Mesenchymal stem cell (in vitro differentiated cells and primary cell): Measurements from ENCODE around the gene DNAH2.

ENCODE experiments used
- DNase-seq: peaks from one replicate; pipeline ENCODE4 v3.0.0-alpha.2; 2013
- H2AFZ ChIP-seq: one replicate; pipeline ENCODE4 v1.6.1; 2013; ENCODE audit warnings: low read depth, mild to moderate bottlenecking, control low read depth, inconsistent platforms, low read length, moderate library complexity
- H2AK5ac ChIP-seq: 2 replicates; pipeline ENCODE4 v1.6.1; 2013; ENCODE audit warnings: low read length, moderate library complexity, mild to moderate bottlenecking, inconsistent platforms; ENCODE audit not compliant: severe bottlenecking
- H2BK120ac ChIP-seq: one replicate; pipeline ENCODE4 v1.6.1; 2013; ENCODE audit warnings: low read depth, mild to moderate bottlenecking, inconsistent platforms, low read length, moderate library complexity
- H2BK12ac ChIP-seq, 2 experiments: one replicate each; pipeline ENCODE4 v1.6.1; 2013; ENCODE audit warnings: inconsistent platforms in 2 of 2, low read length in 2 of 2, mild to moderate bottlenecking in 2 of 2, moderate library complexity in 2 of 2, control low read depth in 1 of 2
- H2BK15ac ChIP-seq: one replicate; pipeline ENCODE4 v1.6.1; 2013; ENCODE audit warnings: mild to moderate bottlenecking, low read depth, inconsistent platforms; ENCODE audit not compliant: poor library complexity, severe bottlenecking
- H2BK5ac ChIP-seq: 2 replicates; pipeline ENCODE4 v1.6.1; 2013; ENCODE audit warnings: low read depth, mild to moderate bottlenecking, low read length, control low read depth, inconsistent platforms; ENCODE audit not compliant: poor library complexity, severe bottlenecking
- H3K14ac ChIP-seq, 2 experiments: one replicate each; pipeline ENCODE4 v1.6.1; 2013; ENCODE audit warnings: inconsistent platforms in 2 of 2, low read length in 2 of 2, control low read depth in 1 of 2, mild to moderate bottlenecking in 1 of 2, moderate library complexity in 1 of 2
- H3K18ac ChIP-seq, 2 experiments: one replicate each; pipeline ENCODE4 v1.6.1; 2013; ENCODE audit warnings: inconsistent platforms in 2 of 2, low read length in 2 of 2, control low read depth in 1 of 2, low read depth in 1 of 2, mild to moderate bottlenecking in 1 of 2
- H3K23ac ChIP-seq, 2 experiments: one replicate each; pipeline ENCODE4 v1.6.1; 2013; ENCODE audit warnings: inconsistent platforms in 2 of 2, low read length in 2 of 2, mild to moderate bottlenecking in 2 of 2, moderate library complexity in 2 of 2, control low read depth in 1 of 2
- H3K27ac ChIP-seq: 2 replicates; pipeline ENCODE4 v1.5.1; 2013; ENCODE audit warnings: mild to moderate bottlenecking, moderate library complexity, low read length, control low read depth, inconsistent platforms; ENCODE audit not compliant: poor library complexity, severe bottlenecking
- H3K27me3 ChIP-seq, 2 experiments: 2 replicates each; pipeline versions ENCODE4 v1.6.1 to v1.7.0; 2013; ENCODE audit warnings: low read length in 2 of 2, mild to moderate bottlenecking in 2 of 2, moderate library complexity in 2 of 2, control low read depth in 1 of 2, inconsistent platforms in 1 of 2; ENCODE audit not compliant: control insufficient read depth in 1 of 2, insufficient read depth in 1 of 2
- H3K36me3 ChIP-seq, 2 experiments: 2 replicates each; pipeline versions ENCODE4 v1.6.1 to v1.7.0; 2013; ENCODE audit warnings: low read length in 2 of 2, control low read depth in 1 of 2, inconsistent platforms in 1 of 2, low read depth in 1 of 2, mild to moderate bottlenecking in 1 of 2; ENCODE audit not compliant: insufficient read depth in 2 of 2, control insufficient read depth in 1 of 2
- H3K4ac ChIP-seq, 2 experiments: one replicate each; pipeline ENCODE4 v1.6.1; 2013; ENCODE audit warnings: inconsistent platforms in 2 of 2, low read length in 2 of 2, mild to moderate bottlenecking in 2 of 2, moderate library complexity in 2 of 2, control low read depth in 1 of 2, low read depth in 1 of 2
- H3K4me1 ChIP-seq: 2 replicates; pipeline ENCODE4 v1.6.1; 2013; ENCODE audit warnings: low read depth, low read length, control low read depth; ENCODE audit not compliant: control insufficient read depth, insufficient read depth
- H3K4me2 ChIP-seq: 2 replicates; pipeline ENCODE4 v1.6.1; 2013; ENCODE audit warnings: low read length, mild to moderate bottlenecking, inconsistent platforms; ENCODE audit not compliant: poor library complexity, severe bottlenecking
- H3K4me3 ChIP-seq, 2 experiments: 2 replicates each; pipeline versions ENCODE4 v1.5.1 to v1.7.0; 2013; ENCODE audit warnings: low read length in 2 of 2, mild to moderate bottlenecking in 2 of 2, control low read depth in 1 of 2, low read depth in 1 of 2; ENCODE audit not compliant: insufficient read depth in 1 of 2
- H3K79me1 ChIP-seq: replicated peaks from 2 replicates; pipeline ENCODE4 v1.6.1; 2013; ENCODE audit warnings: mild to moderate bottlenecking, control low read depth, low read length, inconsistent platforms; ENCODE audit not compliant: poor library complexity, severe bottlenecking
- H3K9ac ChIP-seq: 2 replicates; pipeline ENCODE4 v1.7.0; 2013; ENCODE audit warnings: mild to moderate bottlenecking, low read length, moderate library complexity
- H3K9me3 ChIP-seq: 2 replicates; pipeline ENCODE4 v1.7.0; 2013; ENCODE audit warnings: mild to moderate bottlenecking, low read length; ENCODE audit not compliant: control insufficient read depth
- H4K8ac ChIP-seq: one replicate; pipeline ENCODE4 v1.6.1; 2013; ENCODE audit warnings: inconsistent platforms, mild to moderate bottlenecking, low read length, moderate library complexity
- H4K91ac ChIP-seq: one replicate; pipeline ENCODE4 v1.6.1; 2013; ENCODE audit warnings: mild to moderate bottlenecking, low read length, inconsistent platforms
- WGBS: methylation state at CpG from one replicate; pipeline ENCODE4 v1.1.7; 2013; ENCODE audit warnings: mixed read lengths; 5-methylcytosine and 5-hydroxymethylcytosine counted together

The DNAH2 gene

GRCh38 chr17:7843536-7844291 is 126.2 kb downstream of the DNAH2 start:
- peak overlapping the region; percentile 76 to 97 for H3K14ac ChIP-seq
- H3K9ac ChIP-seq: peak overlapping the region; percentile 98
- no peaks in the 10 kb centered on the region for H3K9me3 ChIP-seq
- DNase-seq: peak; percentile 94
- peak overlapping the region; percentile 78 to 94 for H3K4me3 ChIP-seq
- H3K79me1 ChIP-seq: peaks cover 26% of the 10 kb centered on the region
- peaks cover 26% of the 10 kb centered on the region for H3K4me1 ChIP-seq
- under 1% methylated on average over 52 of the region's 61 CpGs for WGBS
- peak overlapping the region; percentile 98 for H4K91ac ChIP-seq
- H3K27me3 ChIP-seq: no peaks in the 10 kb centered on the region
- peak overlapping the region; percentile 91 to 92 for H2BK12ac ChIP-seq
- H3K23ac ChIP-seq: peak overlapping the region in 1 of 2 experiments; percentile 20
- no peak overlapping the region for H2AK5ac ChIP-seq
- H3K36me3 ChIP-seq: peaks cover 27 to 42% of the 10 kb centered on the region in 2 experiments
- peak overlapping the region; percentile 93 to 94 for H3K4ac ChIP-seq
- H2BK15ac ChIP-seq: peak overlapping the region; percentile 97
- no peak overlapping the region for H2AFZ ChIP-seq
- H3K27ac ChIP-seq: peak overlapping the region; percentile 98
- H3K4me2 ChIP-seq: peak overlapping the region; percentile 88
- H4K8ac ChIP-seq: peak overlapping the region; percentile 85
- H2BK120ac ChIP-seq: peak overlapping the region; percentile 91
- peak overlapping the region; percentile 93 for H2BK5ac ChIP-seq
- H3K18ac ChIP-seq: peak overlapping the region; percentile 95 to 97

- H2AK5ac ChIP-seq: no peak overlapping the region
- H3K14ac ChIP-seq: peak overlapping the region in 1 of 2 experiments; percentile 91
- peak overlapping the region; percentile 73 for H2BK15ac ChIP-seq
- H4K8ac ChIP-seq: peak overlapping the region; percentile 85
- H2AFZ ChIP-seq: no peak overlapping the region
- H3K27me3 ChIP-seq: no peaks in the 10 kb centered on the region
- H2BK12ac ChIP-seq: peak overlapping the region; percentile 21 to 59
- peak overlapping the region; percentile 45 for H2BK120ac ChIP-seq
- peak overlapping the region; percentile 85 to 94 for H3K18ac ChIP-seq
- H3K4me3 ChIP-seq: peak overlapping the region; percentile 78 to 94
- peaks cover 32 to 50% of the 10 kb centered on the region in 2 experiments for H3K36me3 ChIP-seq
- peak overlapping the region; percentile 91 for H2BK5ac ChIP-seq
- peak; percentile 98 for DNase-seq
- H3K9ac ChIP-seq: peak overlapping the region; percentile 98
- H3K4me1 ChIP-seq: peaks cover 18% of the 10 kb centered on the region
- H3K27ac ChIP-seq: peak overlapping the region; percentile 86
- peak overlapping the region; percentile 82 for H4K91ac ChIP-seq
- peak overlapping the region; percentile 91 for H3K4me2 ChIP-seq
- H3K4ac ChIP-seq: peak overlapping the region; percentile 60 to 89
- WGBS: under 1% methylated on average over 63 of the region's 71 CpGs
- H3K23ac ChIP-seq: peak overlapping the region in 1 of 2 experiments; percentile 20
- H3K9me3 ChIP-seq: no peaks in the 10 kb centered on the region
- peaks cover 30% of the 10 kb centered on the region for H3K79me1 ChIP-seq
Measured at GRCh38 chr17:7844292-7845154, 127.0 kb downstream of the DNAH2 start.

DNA sequence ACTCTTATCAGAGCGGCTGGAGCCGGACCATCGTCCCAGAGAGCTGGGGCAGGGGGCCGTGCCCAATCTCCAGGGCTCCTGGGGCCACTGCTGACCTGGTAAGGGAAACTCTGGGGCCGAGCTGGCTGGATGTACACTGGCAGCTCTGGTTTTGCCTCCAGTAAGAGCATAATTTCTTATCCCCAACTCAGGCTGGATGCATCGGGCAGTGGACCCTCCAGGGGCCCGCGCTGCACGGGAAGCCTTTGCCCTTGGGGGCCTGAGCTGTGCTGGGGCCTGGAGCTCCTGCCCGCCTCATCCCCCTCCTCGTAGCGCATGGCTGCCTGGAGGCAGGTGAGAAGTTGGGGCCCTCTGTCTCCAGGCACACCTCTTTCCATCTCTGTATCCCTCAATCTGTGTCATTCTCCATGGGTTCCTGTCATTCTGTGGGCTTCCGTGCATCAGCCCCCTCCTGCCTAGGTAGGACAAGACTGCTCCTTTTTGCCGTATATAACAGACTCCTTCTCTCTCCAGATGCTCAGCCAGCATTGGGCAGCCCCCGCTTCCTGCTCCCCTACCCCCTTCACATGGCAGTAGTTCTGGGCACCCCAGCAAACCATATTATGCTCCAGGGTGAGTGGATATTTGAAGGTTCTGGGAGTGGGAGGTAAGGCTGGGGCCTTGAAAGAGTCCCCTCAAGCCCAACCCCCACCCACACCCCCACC is 128.0 kb downstream of the DNAH2 start:
- peak overlapping the region; percentile 82 for H3K27ac ChIP-seq
- H3K79me1 ChIP-seq: peaks cover 29% of the 10 kb centered on the region
- no peak overlapping the region for H2BK12ac ChIP-seq
- DNase-seq: no peak
- H3K27me3 ChIP-seq: no peaks in the 10 kb centered on the region
- H2BK120ac ChIP-seq: no peak overlapping the region
- peak overlapping the region; percentile 61 for H4K8ac ChIP-seq
- H3K36me3 ChIP-seq: peaks cover 38 to 55% of the 10 kb centered on the region in 2 experiments
- peaks cover 18% of the 10 kb centered on the region for H3K4me1 ChIP-seq
- H2BK5ac ChIP-seq: no peak overlapping the region
- peak overlapping the region; percentile 91 for H3K4me2 ChIP-seq
- H3K23ac ChIP-seq: no peak overlapping the region
- H2AK5ac ChIP-seq: no peak overlapping the region
- peak overlapping the region; percentile 33 for H2BK15ac ChIP-seq
- no peak overlapping the region for H3K18ac ChIP-seq
- H3K4me3 ChIP-seq: peak overlapping the region; percentile 49 to 94
- WGBS: 94% methylated on average over 14 of the region's 15 CpGs
- H2AFZ ChIP-seq: no peak overlapping the region
- no peak overlapping the region for H4K91ac ChIP-seq
- H3K9ac ChIP-seq: peak overlapping the region; percentile 98
- H3K4ac ChIP-seq: no peak overlapping the region
- no peak overlapping the region for H3K14ac ChIP-seq
- no peaks in the 10 kb centered on the region for H3K9me3 ChIP-seq
